ENCODE measurements around the gene ZNF511. TPM values are rescaled to one million over a fixed set of nuclear protein-coding genes. Genes with fewer than 3 reads are reported as not detected.

Gene ZNF511
- polyA plus RNA-seq, 1 donor from 2014 or later: 17.6 TPM

DNA sequence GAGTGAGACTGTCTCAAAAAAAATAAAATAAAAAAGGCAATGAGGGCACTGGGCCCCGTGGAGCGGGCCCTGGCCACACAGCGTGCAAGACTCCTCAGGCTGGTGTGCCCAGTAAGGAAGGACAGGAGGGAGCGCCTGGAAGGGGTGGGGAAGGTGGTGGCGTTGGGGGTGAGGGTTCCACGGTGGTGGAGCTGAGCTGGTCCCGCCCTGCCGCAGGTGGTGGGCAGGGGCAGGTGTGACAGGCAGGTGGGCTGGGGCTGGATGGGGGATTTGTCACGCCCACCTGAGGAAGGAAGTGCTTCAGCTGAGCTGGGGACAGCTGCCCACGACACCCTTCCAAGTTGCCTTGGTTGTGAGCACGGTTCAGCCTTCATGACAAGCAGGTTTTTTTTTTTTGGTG lies 37.7 kb downstream of the ZNF511 start:
- Histone ChIP-seq H3F3A (ENCODE audit: insufficient read depth, low read length, poor library complexity, severe bottlenecking) (no peaks in the 10 kb centered on the region), H3K36me3 (ENCODE audit: insufficient read depth, low read length) (no peaks in the 10 kb centered on the region), H3K9me2 (ENCODE audit: insufficient read depth, low read length) (no peaks in the 10 kb centered on the region), H3K27ac (ENCODE audit: low read length) (no peak overlapping the region), H3K9ac (ENCODE audit: low read length) (no peak overlapping the region), H3K4me3 (ENCODE audit: low read length) (no peak overlapping the region), H4K20me1 (ENCODE audit: insufficient read depth) (no peaks in the 10 kb centered on the region), H3K9me3 (ENCODE audit: low read length) (no peaks in the 10 kb centered on the region), H3K27me3 (ENCODE audit: insufficient read depth, low read depth, low read length) (no peaks in the 10 kb centered on the region), H2AFZ (ENCODE audit: low read depth, low read length) (no peak overlapping the region), H3K79me2 (replicated peaks; ENCODE audit: insufficient read depth, low read length) (no peaks in the 10 kb centered on the region), H3K4me2 (ENCODE audit: low read length) (no peak overlapping the region)
- no peak for TF ChIP-seq EZH2 (IDR thresholded peaks at IDR 0.05; ENCODE audit: borderline replicate concordance, insufficient read depth, low read length, poor library complexity, severe bottlenecking)
- no peak for TF ChIP-seq CTCF (IDR thresholded peaks at IDR 0.05; ENCODE audit: poor library complexity, severe bottlenecking)
- TF ChIP-seq TAF1 (IDR thresholded peaks at IDR 0.05; ENCODE audit: low read depth): no peak
- no peak for TF ChIP-seq SMC3 (conservative IDR thresholded peaks at IDR 0.05; ENCODE audit: poor library complexity)

GRCh38 chr10:133347710-133348517 lies 39.2 kb downstream of the ZNF511 start:
- H3K9ac ChIP-seq (ENCODE audit: low read length): no peak overlapping the region
- H3F3A ChIP-seq (ENCODE audit: insufficient read depth, low read length, poor library complexity, severe bottlenecking): no peaks in the 10 kb centered on the region
- H2AFZ ChIP-seq (ENCODE audit: low read depth, low read length): no peak overlapping the region
- H4K20me1 ChIP-seq (ENCODE audit: insufficient read depth): no peaks in the 10 kb centered on the region
- H3K4me2 ChIP-seq (ENCODE audit: low read length): no peak overlapping the region
- H3K27me3 ChIP-seq (ENCODE audit: insufficient read depth, low read depth, low read length): no peaks in the 10 kb centered on the region
- H3K9me2 ChIP-seq (ENCODE audit: insufficient read depth, low read length): no peaks in the 10 kb centered on the region
- H3K79me2 ChIP-seq (replicated peaks; ENCODE audit: insufficient read depth, low read length): no peaks in the 10 kb centered on the region
- no peak for TF ChIP-seq CTCF (IDR thresholded peaks at IDR 0.05; ENCODE audit: poor library complexity, severe bottlenecking)
- TF ChIP-seq RAD21 (conservative IDR thresholded peaks at IDR 0.05): no peak
- TF ChIP-seq, protein P1, sequence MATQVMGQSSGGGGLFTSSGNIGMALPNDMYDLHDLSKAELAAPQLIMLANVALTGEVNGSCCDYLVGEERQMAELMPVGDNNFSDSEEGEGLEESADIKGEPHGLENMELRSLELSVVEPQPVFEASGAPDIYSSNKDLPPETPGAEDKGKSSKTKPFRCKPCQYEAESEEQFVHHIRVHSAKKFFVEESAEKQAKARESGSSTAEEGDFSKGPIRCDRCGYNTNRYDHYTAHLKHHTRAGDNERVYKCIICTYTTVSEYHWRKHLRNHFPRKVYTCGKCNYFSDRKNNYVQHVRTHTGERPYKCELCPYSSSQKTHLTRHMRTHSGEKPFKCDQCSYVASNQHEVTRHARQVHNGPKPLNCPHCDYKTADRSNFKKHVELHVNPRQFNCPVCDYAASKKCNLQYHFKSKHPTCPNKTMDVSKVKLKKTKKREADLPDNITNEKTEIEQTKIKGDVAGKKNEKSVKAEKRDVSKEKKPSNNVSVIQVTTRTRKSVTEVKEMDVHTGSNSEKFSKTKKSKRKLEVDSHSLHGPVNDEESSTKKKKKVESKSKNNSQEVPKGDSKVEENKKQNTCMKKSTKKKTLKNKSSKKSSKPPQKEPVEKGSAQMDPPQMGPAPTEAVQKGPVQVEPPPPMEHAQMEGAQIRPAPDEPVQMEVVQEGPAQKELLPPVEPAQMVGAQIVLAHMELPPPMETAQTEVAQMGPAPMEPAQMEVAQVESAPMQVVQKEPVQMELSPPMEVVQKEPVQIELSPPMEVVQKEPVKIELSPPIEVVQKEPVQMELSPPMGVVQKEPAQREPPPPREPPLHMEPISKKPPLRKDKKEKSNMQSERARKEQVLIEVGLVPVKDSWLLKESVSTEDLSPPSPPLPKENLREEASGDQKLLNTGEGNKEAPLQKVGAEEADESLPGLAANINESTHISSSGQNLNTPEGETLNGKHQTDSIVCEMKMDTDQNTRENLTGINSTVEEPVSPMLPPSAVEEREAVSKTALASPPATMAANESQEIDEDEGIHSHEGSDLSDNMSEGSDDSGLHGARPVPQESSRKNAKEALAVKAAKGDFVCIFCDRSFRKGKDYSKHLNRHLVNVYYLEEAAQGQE (IDR thresholded peaks at IDR 0.05; ENCODE audit: borderline replicate concordance): no peak
- TF ChIP-seq EP300 (conservative IDR thresholded peaks at IDR 0.05; ENCODE audit: poor library complexity, severe bottlenecking): no peak
- no peak for TF ChIP-seq MXI1 (conservative IDR thresholded peaks at IDR 0.05; ENCODE audit: poor library complexity, severe bottlenecking)
- no peaks in the 10 kb centered on the region for H3K9me3 ChIP-seq (ENCODE audit: low read length)
- H3K36me3 ChIP-seq (ENCODE audit: insufficient read depth, low read length): no peaks in the 10 kb centered on the region
- H3K27ac ChIP-seq (ENCODE audit: low read length): no peak overlapping the region
- H3K4me3 ChIP-seq (ENCODE audit: low read length): no peak overlapping the region

Data from neural cell (in vitro differentiated cells).